K562 (cell line): ENCODE measurements around the gene ARMC8. TPM values are rescaled to one million over a fixed set of nuclear protein-coding genes. Genes with fewer than 3 reads are reported as not detected.

Source experiments
- ATAC-seq: fragments of 200-7000 bp; cut with Tn5 transposase; 3 replicates; pipeline ENCODE4 v1.9.1; 2020; ENCODE audit warnings: moderate library complexity
- BruUV-seq: library from RNA; stranded (reverse); fragments of 400-500 nt; replicated peaks from 2 replicates; lab custom pipeline; 2021; lab: Mats Ljungman, UMichigan
- CTCF ChIA-PET: fragments of 300-600 bp; formaldehyde crosslinking; extraction: SDS; loops from one replicate; lab custom pipeline; 2021; ENCODE audit warnings: low intra/inter-chr PET ratio; lab: Yijun Ruan, JAX
- POLR2A ChIA-PET: fragments of 300-600, 350-650 bp; sonication (Branson Sonifier 250); formaldehyde crosslinking; extraction: SDS; loops from one replicate; lab custom pipeline; 2021; ENCODE audit warnings: antibody characterized with exemption, inconsistent platforms; lab: Yijun Ruan, JAX
- DNase-seq, 4 experiments: peaks; one replicate each; pipeline versions ENCODE4 v3.0.0 to v3.0.0-alpha.2; 2011 to 2018; ENCODE audit warnings: low spot score in 3 of 4, mixed read lengths in 3 of 4; ENCODE audit errors: extremely low read depth in 1 of 4
- FAIRE-seq: peaks from 2 replicates; lab custom pipeline; 2011; peaks lifted over from hg19 to GRCh38; lab: Jason Lieb, UNC
- H2AFZ ChIP-seq: 2 replicates; pipeline ENCODE4 v1.6.0; 2011; ENCODE audit warnings: low read depth, low read length, control low read depth, inconsistent platforms
- H3K27ac ChIP-seq: fragments of 200-600 bp; 3 replicates; pipeline ENCODE4 v1.8.0; 2011; ENCODE audit warnings: low read depth, mild to moderate bottlenecking, control low read depth, inconsistent platforms, low read length, moderate library complexity, mixed read lengths; ENCODE audit errors: extremely low read depth
- H3K27me3 ChIP-seq, 2 experiments: fragments of 300-600 bp in 1 of 2; 2 replicates in 1 of 2; 3 replicates in 1 of 2; pipeline versions ENCODE4 v1.6.0 to v1.8.0; 2011; ENCODE audit warnings: inconsistent platforms in 2 of 2, low read length in 2 of 2, mild to moderate bottlenecking in 1 of 2, mixed read lengths in 1 of 2, moderate library complexity in 1 of 2; ENCODE audit not compliant: control insufficient read depth in 2 of 2, insufficient read depth in 2 of 2
- H3K36me3 ChIP-seq: fragments of 300-600 bp; 3 replicates; pipeline ENCODE4 v1.8.0; 2011; ENCODE audit warnings: mild to moderate bottlenecking, low read length, inconsistent platforms; ENCODE audit not compliant: control insufficient read depth, insufficient read depth
- H3K4me1 ChIP-seq, 2 experiments: fragments of 200-600 bp in 1 of 2; replicated peaks in 1 of 2; 2 replicates in 1 of 2; 3 replicates in 1 of 2; pipeline versions ENCODE4 v1.5.1 to v1.8.0; 2011; ENCODE audit warnings: inconsistent platforms in 2 of 2, low read length in 2 of 2, mild to moderate bottlenecking in 1 of 2, mixed read lengths in 1 of 2, moderate library complexity in 1 of 2; ENCODE audit not compliant: control insufficient read depth in 2 of 2, insufficient read depth in 2 of 2
- H3K4me2 ChIP-seq: 2 replicates; pipeline ENCODE4 v1.6.1; 2011; ENCODE audit warnings: low read length, control low read depth, inconsistent platforms, mixed read lengths; ENCODE audit not compliant: insufficient read depth
- H3K4me3 ChIP-seq: fragments of 200-600 bp; sonication (generic), shearing (Covaris generic); 2 replicates; pipeline ENCODE4 v1.5.1; 2016; ENCODE audit warnings: control low read depth, inconsistent platforms
- H3K79me2 ChIP-seq: fragments of 200-600 bp; 3 replicates; pipeline ENCODE4 v1.8.0; 2011; ENCODE audit warnings: low read length, inconsistent platforms; ENCODE audit not compliant: control insufficient read depth, insufficient read depth
- H3K9ac ChIP-seq, 2 experiments: 2 replicates each; pipeline versions ENCODE4 v1.6.0 to v1.6.1; 2011; ENCODE audit warnings: low read depth in 2 of 2, low read length in 2 of 2, control low read depth in 1 of 2, inconsistent platforms in 1 of 2, mild to moderate bottlenecking in 1 of 2, mixed read lengths in 1 of 2; ENCODE audit not compliant: insufficient read depth in 1 of 2
- H3K9me1 ChIP-seq: one replicate; pipeline ENCODE4 v1.6.0; 2011; ENCODE audit warnings: inconsistent platforms, mild to moderate bottlenecking, low read length, moderate library complexity; ENCODE audit not compliant: control insufficient read depth, insufficient read depth
- H3K9me3 ChIP-seq: replicated peaks from 2 replicates; pipeline ENCODE4 v1.5.1; 2011; ENCODE audit warnings: low read depth, low read length, inconsistent platforms; ENCODE audit not compliant: control insufficient read depth, insufficient read depth
- H4K20me1 ChIP-seq: replicated peaks from 2 replicates; pipeline ENCODE4 v1.6.1; 2011; ENCODE audit warnings: low read length, inconsistent platforms, mixed read lengths; ENCODE audit not compliant: control insufficient read depth, insufficient read depth
- IRF1 ChIP-seq: sonication (generic); formaldehyde crosslinking; IDR thresholded peaks from 2 replicates; pipeline ENCODE4 v1.8.0; 2022; ENCODE audit warnings: missing genetic modification reagents, mild to moderate bottlenecking, borderline replicate concordance
- SMARCA4 ChIP-seq: fragments of 450-650 bp; IDR thresholded peaks from 2 replicates; pipeline ENCODE4 v1.6.1; 2016
- ZFP1 ChIP-seq: fragments of 450-650 bp; formaldehyde crosslinking; IDR thresholded peaks from 2 replicates; pipeline ENCODE4 v1.4.0; 2020; ENCODE audit warnings: mild to moderate bottlenecking, mixed read lengths
- ZNF165 ChIP-seq: fragments of 250-450 bp; sonication (Bioruptor Pico); IDR thresholded peaks from 2 replicates; pipeline ENCODE4 v1.4.0; 2020; ENCODE audit warnings: borderline replicate concordance
- ZNF512 ChIP-seq: IDR thresholded peaks from 2 replicates; pipeline ENCODE4 v1.6.1; 2016; ENCODE audit warnings: missing genetic modification characterization, missing compliant biosample characterization
- WGBS: fragments of 100-300 bp; shearing (Covaris generic); methylation state at CpG from one replicate; pipeline ENCODE4 v1.1.6; 2016; ENCODE audit warnings: low coverage, mixed read lengths; ENCODE audit not compliant: insufficient coverage; ENCODE audit errors: missing lambda C conversion rate; 5-methylcytosine and 5-hydroxymethylcytosine counted together
- in situ Hi-C: fragments of 300-500 bp; cut with MboI; formaldehyde crosslinking; loops from 4 replicates; pipeline ENCODE4 v1.15.0; 2018; ENCODE audit warnings: inconsistent platforms, mixed read lengths
- intact Hi-C: fragments of 100-400 bp; cut with micrococcal nuclease; formaldehyde crosslinking; loops from 2 replicates; pipeline ENCODE4 v1.14.2; 2022
- polyA plus RNA-seq, 8 experiments: library from polyadenylated mRNA; depleted of rRNA in 4 of 8; stranded (reverse) in 5 of 8; unstranded in 3 of 8; fragments of >200 nt; fragmentation: Nextera tagmentation in 2 of 8; fragmentation: Illumina TruSeq in 1 of 8; extraction: Ambion mirVana in 2 of 8; extraction: Trizol in 1 of 8; gene quantifications; 2 replicates each; pipeline versions ENCODE4 v1.2.1 to v1.2.3, GENCODE V29; 2011 to 2014; ENCODE audit warnings: inconsistent platforms in 1 of 8, missing spikeins in 1 of 8
- total RNA-seq, 7 experiments: library from RNA; depleted of rRNA in 6 of 7; stranded (reverse); fragments of >200 nt in 6 of 7; fragmentation: Illumina TruSeq in 2 of 7; extraction: Trizol in 2 of 7; gene quantifications; 2 replicates each; pipeline versions ENCODE4 v1.2.1 to v1.2.3, GENCODE V29; 2011 to 2021; ENCODE audit warnings: low replicate concordance in 1 of 7

Gene ARMC8
- total and polyA plus RNA-seq, 9 of the 15 experiments (the other 6 are each of a cell fraction or from before 2014, with no cell fraction given), result 22.4 to 76.1 (median 37.3) TPM

GRCh38 chr3:138157743-138158142 is 29.4 kb upstream of the ARMC8 start:
- Histone ChIP-seq H3K4me1 (peaks cover 0 to 4% of the 10 kb centered on the region in 2 experiments; a peak in 2 of 5 replicates), H4K20me1 (no peaks in the 10 kb centered on the region), H3K79me2 (no peaks in the 10 kb centered on the region), H2AFZ (no peak overlapping the region), H3K36me3 (peaks cover 13% of the 10 kb centered on the region), H3K27me3 (no peaks in the 10 kb centered on the region), H3K4me2 (no peak overlapping the region), H3K9me3 (no peaks in the 10 kb centered on the region), H3K27ac (no peak overlapping the region), H3K9me1 (no peaks in the 10 kb centered on the region), H3K4me3 (no peak overlapping the region), H3K9ac (no peak overlapping the region)
- intact Hi-C loops, result no loop called here
- in situ Hi-C loops, result no loop called here
- ATAC-seq (no peak), FAIRE-seq (no peak), DNase-seq (no peak)
- CTCF ChIA-PET, result no interaction called here
- WGBS, result 74% methylated on average over 4 of the region's 4 CpGs
- BruUV-seq, result no TSS peak
- TF ChIP-seq ZFP1 (CRISPR knock-in tag) (no peak), ZNF512 (tag) (peak; percentile 60; the same call in 1 of the 2 replicates)
- TF ChIP-seq, all 486 proteins: peak for 1
- POLR2A ChIA-PET, result interaction anchor here (0.7 to 1.2 kb wide), 4 partner anchors 9 to 35 kb away, joined by 3 to 4 read pairs (median 4); no protein-coding TSS in a partner anchor

- peaks cover 0 to 4% of the 10 kb centered on the region in 2 experiments; a peak in 2 of 5 replicates for H3K4me1 ChIP-seq
- FAIRE-seq (no peak), ATAC-seq (no peak), DNase-seq (no peak)
- TF ChIP-seq ZNF165 (no peak), IRF1 (no peak), SMARCA4 (no peak)
- no peaks in the 10 kb centered on the region for H3K27me3 ChIP-seq
- in situ Hi-C loops (no loop called here), intact Hi-C loops (no loop called here)
- POLR2A ChIA-PET, result interaction anchor here (0.7 kb wide), 1 partner anchor 10 kb away, joined by 3 read pairs; the partner anchor contains the start of gene DBR1
- peaks cover 61% of the 10 kb centered on the region for H3K36me3 ChIP-seq
- H4K20me1 ChIP-seq, result no peaks in the 10 kb centered on the region
- no peaks in the 10 kb centered on the region for H3K79me2 ChIP-seq
- BruUV-seq, result no TSS peak
- CTCF ChIA-PET, result no interaction called here
- WGBS, result no CpG with 5 or more reads among the region's 2 CpGs
- H3K9me1 ChIP-seq, result no peaks in the 10 kb centered on the region
- no peak overlapping the region for H3K4me2 ChIP-seq
- no peak overlapping the region for H2AFZ ChIP-seq
- H3K4me3 ChIP-seq, result no peak overlapping the region
- H3K9me3 ChIP-seq, result no peaks in the 10 kb centered on the region
- no peak overlapping the region for H3K9ac ChIP-seq
- no peak overlapping the region for H3K27ac ChIP-seq
Observed at GRCh38 chr3:138165061-138165460, 22.0 kb upstream of the ARMC8 start.
